ENCODE results near the gene IL1RL2.

Gene IL1RL2

DNA sequence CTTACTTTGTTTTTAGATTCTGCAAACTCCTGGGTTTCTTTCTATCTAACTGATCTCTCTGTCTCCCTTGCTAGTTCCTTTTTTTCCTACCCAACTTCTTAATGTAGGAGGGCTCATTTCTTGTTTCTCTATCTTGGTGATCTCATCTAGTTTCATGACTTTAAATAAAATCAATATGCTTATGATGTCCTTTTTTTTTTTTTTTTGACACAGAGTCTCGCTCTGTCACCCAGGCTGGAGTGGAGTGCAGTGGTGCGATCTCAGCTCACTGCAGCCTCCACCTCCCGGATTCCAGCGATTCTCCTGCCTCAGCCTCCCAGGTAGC is 82.3 kb downstream of the IL1RL2 start:
- H2AFZ ChIP-seq (ENCODE audit: low read length) = no peak overlapping the region
- H3K9ac ChIP-seq (ENCODE audit: low read length) = no peak overlapping the region
- no peaks in the 10 kb centered on the region for H4K20me1 ChIP-seq (ENCODE audit: insufficient read depth, low read length)
- no peaks in the 10 kb centered on the region for H3K4me1 ChIP-seq (ENCODE audit: low read length)
- H3K36me3 ChIP-seq (replicated peaks; ENCODE audit: insufficient read depth, low read length) = no peaks in the 10 kb centered on the region
- H3K9me3 ChIP-seq (replicated peaks; ENCODE audit: insufficient read depth, low read length) = no peaks in the 10 kb centered on the region
- no peaks in the 10 kb centered on the region for H3K27me3 ChIP-seq (replicated peaks; ENCODE audit: insufficient read depth, low read length)
- H3K4me2 ChIP-seq (ENCODE audit: low read depth, low read length) = no peak overlapping the region
- H3K79me2 ChIP-seq (ENCODE audit: low read length) = no peaks in the 10 kb centered on the region
- no peak overlapping the region for H3K27ac ChIP-seq (ENCODE audit: low read length)
- DNase-seq = no peak
- no peaks in the 10 kb centered on the region for H3F3A ChIP-seq (ENCODE audit: insufficient read depth, low read length)
- no peak overlapping the region for H3K4me3 ChIP-seq (ENCODE audit: low read length)
- TF ChIP-seq EZH2phosphoT487 (IDR thresholded peaks at IDR 0.05; ENCODE audit: low read length) (no peak), EZH2 (optimal IDR thresholded peaks at IDR 0.05; ENCODE audit: low read depth, low read length) (no peak)
- TF ChIP-seq, protein P1, sequence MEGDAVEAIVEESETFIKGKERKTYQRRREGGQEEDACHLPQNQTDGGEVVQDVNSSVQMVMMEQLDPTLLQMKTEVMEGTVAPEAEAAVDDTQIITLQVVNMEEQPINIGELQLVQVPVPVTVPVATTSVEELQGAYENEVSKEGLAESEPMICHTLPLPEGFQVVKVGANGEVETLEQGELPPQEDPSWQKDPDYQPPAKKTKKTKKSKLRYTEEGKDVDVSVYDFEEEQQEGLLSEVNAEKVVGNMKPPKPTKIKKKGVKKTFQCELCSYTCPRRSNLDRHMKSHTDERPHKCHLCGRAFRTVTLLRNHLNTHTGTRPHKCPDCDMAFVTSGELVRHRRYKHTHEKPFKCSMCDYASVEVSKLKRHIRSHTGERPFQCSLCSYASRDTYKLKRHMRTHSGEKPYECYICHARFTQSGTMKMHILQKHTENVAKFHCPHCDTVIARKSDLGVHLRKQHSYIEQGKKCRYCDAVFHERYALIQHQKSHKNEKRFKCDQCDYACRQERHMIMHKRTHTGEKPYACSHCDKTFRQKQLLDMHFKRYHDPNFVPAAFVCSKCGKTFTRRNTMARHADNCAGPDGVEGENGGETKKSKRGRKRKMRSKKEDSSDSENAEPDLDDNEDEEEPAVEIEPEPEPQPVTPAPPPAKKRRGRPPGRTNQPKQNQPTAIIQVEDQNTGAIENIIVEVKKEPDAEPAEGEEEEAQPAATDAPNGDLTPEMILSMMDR (IDR thresholded peaks at IDR 0.05; ENCODE audit: low read length) = no peak
- no peaks in the 10 kb centered on the region for H3K9me2 ChIP-seq (replicated peaks; ENCODE audit: insufficient read depth, low read length)

DNA sequence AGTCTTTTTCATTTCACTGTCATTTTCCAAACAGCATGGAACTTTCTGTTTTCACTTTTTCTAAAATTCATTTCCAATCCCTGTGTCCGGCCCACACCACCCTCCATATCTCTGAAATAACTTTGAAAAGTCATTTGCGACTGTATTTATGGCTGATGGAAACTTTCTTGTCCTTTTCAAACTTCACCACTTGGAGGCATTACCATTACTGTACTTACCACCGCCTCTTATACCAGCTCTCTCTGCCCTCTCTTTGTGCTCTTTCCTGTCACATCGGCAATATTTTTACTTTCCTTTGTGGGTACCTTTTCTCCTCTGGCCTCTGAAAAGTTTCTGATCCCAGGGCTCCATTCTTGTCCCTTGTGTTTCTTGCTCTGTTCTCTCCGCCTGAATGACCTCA is 85.0 kb downstream of the IL1RL2 start:
- H3K36me3 ChIP-seq (replicated peaks; ENCODE audit: insufficient read depth, low read length) = no peaks in the 10 kb centered on the region
- H3F3A ChIP-seq (ENCODE audit: insufficient read depth, low read length) = no peaks in the 10 kb centered on the region
- H2AFZ ChIP-seq (ENCODE audit: low read length) = no peak overlapping the region
- no peaks in the 10 kb centered on the region for H4K20me1 ChIP-seq (ENCODE audit: insufficient read depth, low read length)
- TF ChIP-seq EZH2phosphoT487 (IDR thresholded peaks at IDR 0.05; ENCODE audit: low read length) (no peak), EZH2 (optimal IDR thresholded peaks at IDR 0.05; ENCODE audit: low read depth, low read length) (no peak)
- TF ChIP-seq, protein P1 (IDR thresholded peaks at IDR 0.05; ENCODE audit: low read length) = no peak
- H3K4me1 ChIP-seq (ENCODE audit: low read length) = no peaks in the 10 kb centered on the region
- no peaks in the 10 kb centered on the region for H3K9me3 ChIP-seq (replicated peaks; ENCODE audit: insufficient read depth, low read length)
- DNase-seq = no peak
- no peak overlapping the region for H3K4me3 ChIP-seq (ENCODE audit: low read length)
- no peaks in the 10 kb centered on the region for H3K27me3 ChIP-seq (replicated peaks; ENCODE audit: insufficient read depth, low read length)
- no peak overlapping the region for H3K4me2 ChIP-seq (ENCODE audit: low read depth, low read length)
- H3K79me2 ChIP-seq (ENCODE audit: low read length) = no peaks in the 10 kb centered on the region
- H3K9me2 ChIP-seq (replicated peaks; ENCODE audit: insufficient read depth, low read length) = no peaks in the 10 kb centered on the region
- H3K27ac ChIP-seq (ENCODE audit: low read length) = no peak overlapping the region
- H3K9ac ChIP-seq (ENCODE audit: low read length) = no peak overlapping the region

DNA sequence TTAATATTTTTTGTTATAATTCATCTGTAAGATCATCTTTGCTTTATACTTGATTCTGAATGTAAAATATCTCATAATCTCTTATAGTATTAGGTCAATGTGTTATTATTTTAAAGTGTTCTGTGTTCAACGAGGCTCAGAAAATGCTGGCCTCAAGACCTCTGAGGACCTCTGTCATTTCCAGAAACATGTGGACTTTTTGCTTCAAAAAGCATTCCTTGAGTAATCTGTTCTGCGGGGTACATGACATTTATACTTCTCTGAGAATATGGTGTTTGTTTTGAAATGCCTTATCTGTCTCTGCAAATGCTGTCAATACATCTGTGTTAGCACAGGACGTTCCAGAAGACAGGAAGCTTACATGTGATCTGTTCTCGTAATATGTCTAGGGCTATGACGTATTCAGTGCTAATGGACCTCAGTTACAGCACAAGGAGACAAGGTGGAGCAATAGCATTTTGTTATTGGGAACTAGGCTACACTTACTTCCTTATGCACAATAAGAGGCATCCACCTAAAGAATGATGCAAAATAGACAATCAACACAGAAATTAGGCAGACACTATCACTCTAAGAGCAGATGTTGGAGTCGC is 86.9 kb downstream of the IL1RL2 start:
- Histone ChIP-seq H2AFZ (ENCODE audit: low read length) (no peak overlapping the region), H3K4me3 (ENCODE audit: low read length) (no peak overlapping the region), H3K27me3 (replicated peaks; ENCODE audit: insufficient read depth, low read length) (no peaks in the 10 kb centered on the region), H3F3A (ENCODE audit: insufficient read depth, low read length) (no peaks in the 10 kb centered on the region), H3K9ac (ENCODE audit: low read length) (no peak overlapping the region), H3K9me2 (replicated peaks; ENCODE audit: insufficient read depth, low read length) (no peaks in the 10 kb centered on the region), H3K4me1 (ENCODE audit: low read length) (no peaks in the 10 kb centered on the region), H3K27ac (ENCODE audit: low read length) (no peak overlapping the region), H3K36me3 (replicated peaks; ENCODE audit: insufficient read depth, low read length) (no peaks in the 10 kb centered on the region), H3K4me2 (ENCODE audit: low read depth, low read length) (no peak overlapping the region), H3K9me3 (replicated peaks; ENCODE audit: insufficient read depth, low read length) (no peaks in the 10 kb centered on the region), H3K79me2 (ENCODE audit: low read length) (no peaks in the 10 kb centered on the region), H4K20me1 (ENCODE audit: insufficient read depth, low read length) (no peaks in the 10 kb centered on the region)
- no peak for DNase-seq
- no peak for TF ChIP-seq EZH2phosphoT487 (IDR thresholded peaks at IDR 0.05; ENCODE audit: low read length)
- no peak for TF ChIP-seq EZH2 (optimal IDR thresholded peaks at IDR 0.05; ENCODE audit: low read depth, low read length)
- TF ChIP-seq, protein P1 (IDR thresholded peaks at IDR 0.05; ENCODE audit: low read length) = no peak
